GM23248 (cell line): ENCODE data around the gene ZNF718.

Experiments
- EZH2 ChIP-seq: fragments of 200-600 bp; sonication (generic); IDR thresholded peaks from 2 replicates; pipeline ENCODE4 v1.6.1; 2018; ENCODE audit warnings: antibody characterized with exemption, mild to moderate bottlenecking; ENCODE audit not compliant: insufficient read depth, poor library complexity, severe bottlenecking
- EZH2phosphoT487 ChIP-seq: fragments of 200-600 bp; sonication (generic); IDR thresholded peaks from 2 replicates; pipeline ENCODE4 v1.6.1; 2018; ENCODE audit warnings: antibody characterized with exemption, moderate library complexity, mild to moderate bottlenecking, low read depth; ENCODE audit not compliant: insufficient read depth

GRCh38 chr4:98386-98785 is 25.9 kb upstream of the ZNF718 start:
- TF ChIP-seq EZH2 (no peak), EZH2phosphoT487 (no peak)
